Measurements from ENCODE around the gene PRPF40A.

DNA sequence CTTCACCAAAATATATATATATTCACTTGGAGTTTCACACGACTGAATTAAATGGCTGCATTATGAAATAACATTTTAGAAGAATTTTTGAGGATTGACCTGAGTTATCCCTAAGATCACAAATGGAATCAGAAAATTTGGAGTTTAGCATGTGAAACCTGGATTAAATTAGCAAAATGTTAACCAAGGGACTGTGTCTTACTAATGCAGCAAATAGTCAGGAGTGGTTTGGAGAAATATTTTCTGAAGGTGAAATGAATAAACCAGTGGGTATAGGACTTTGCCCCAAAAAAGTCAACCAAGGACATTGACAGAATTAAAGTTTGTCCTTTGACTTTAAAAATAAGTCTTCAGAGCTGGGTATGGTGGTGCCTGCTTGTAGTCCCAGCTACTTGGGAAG, 111.2 kb downstream of the PRPF40A start:
- TF ChIP-seq, protein P1, sequence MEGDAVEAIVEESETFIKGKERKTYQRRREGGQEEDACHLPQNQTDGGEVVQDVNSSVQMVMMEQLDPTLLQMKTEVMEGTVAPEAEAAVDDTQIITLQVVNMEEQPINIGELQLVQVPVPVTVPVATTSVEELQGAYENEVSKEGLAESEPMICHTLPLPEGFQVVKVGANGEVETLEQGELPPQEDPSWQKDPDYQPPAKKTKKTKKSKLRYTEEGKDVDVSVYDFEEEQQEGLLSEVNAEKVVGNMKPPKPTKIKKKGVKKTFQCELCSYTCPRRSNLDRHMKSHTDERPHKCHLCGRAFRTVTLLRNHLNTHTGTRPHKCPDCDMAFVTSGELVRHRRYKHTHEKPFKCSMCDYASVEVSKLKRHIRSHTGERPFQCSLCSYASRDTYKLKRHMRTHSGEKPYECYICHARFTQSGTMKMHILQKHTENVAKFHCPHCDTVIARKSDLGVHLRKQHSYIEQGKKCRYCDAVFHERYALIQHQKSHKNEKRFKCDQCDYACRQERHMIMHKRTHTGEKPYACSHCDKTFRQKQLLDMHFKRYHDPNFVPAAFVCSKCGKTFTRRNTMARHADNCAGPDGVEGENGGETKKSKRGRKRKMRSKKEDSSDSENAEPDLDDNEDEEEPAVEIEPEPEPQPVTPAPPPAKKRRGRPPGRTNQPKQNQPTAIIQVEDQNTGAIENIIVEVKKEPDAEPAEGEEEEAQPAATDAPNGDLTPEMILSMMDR (conservative IDR thresholded peaks at IDR 0.05; ENCODE audit: low read depth, low read length): no peak
- no peak for TF ChIP-seq EZH2 (IDR thresholded peaks at IDR 0.05; ENCODE audit: borderline replicate concordance, low read depth, low read length, poor library complexity, severe bottlenecking)
